Right atrium auricular region (tissue), 2 donors: ENCODE results near the gene MYO5B. TPM values are rescaled to one million over a fixed set of nuclear protein-coding genes. Genes with fewer than 3 reads are reported as not detected.
"Not testable (repeated sequence)": the region's sequence is repeated elsewhere in the genome, so short reads cannot be mapped to it uniquely, and the experiment has no call there.

Experiments
- DNase-seq: peaks from one replicate; pipeline ENCODE4 v3.0.0-alpha.2; 2019; ENCODE audit warnings: low spot score
- H3K27ac ChIP-seq, 2 donors: fragments of 200-600 bp; sonication (generic); 1 replicate in 1 of 2; 2 replicates in 1 of 2; pipeline ENCODE4 v1.5.1; 2016 to 2019
- H3K27me3 ChIP-seq, 2 donors: fragments of 200-600 bp; sonication (generic); one replicate each; pipeline versions ENCODE4 v1.5.1 to v1.6.0; 2017 to 2019
- H3K36me3 ChIP-seq: fragments of 200-600 bp; sonication (generic); one replicate; pipeline ENCODE4 v1.5.1; 2016
- H3K4me1 ChIP-seq, 2 donors: fragments of 200-600 bp; sonication (generic); one replicate each; pipeline versions ENCODE4 v1.5.1 to v1.6.0; 2017 to 2019
- H3K4me3 ChIP-seq, 2 donors: fragments of 200-600 bp; sonication (generic); 1 replicate in 1 of 2; 2 replicates in 1 of 2; pipeline ENCODE4 v1.5.1; 2017 to 2019; ENCODE audit warnings: mild to moderate bottlenecking in 1 of 2, moderate library complexity in 1 of 2
- H3K9me3 ChIP-seq, 2 donors: fragments of 200-600 bp; sonication (generic); one replicate each; pipeline ENCODE4 v1.5.1; 2019
- CTCF ChIP-seq, 2 donors: fragments of 200-600 bp; sonication (generic); IDR thresholded peaks; one replicate each; pipeline ENCODE4 v1.5.1; 2019; ENCODE audit warnings: antibody characterized with exemption in 2 of 2
- total RNA-seq, 2 donors: library from RNA; depleted of rRNA; stranded (reverse); fragments of >200 nt; gene quantifications; one replicate each; pipeline ENCODE4 v1.1.0, GENCODE V29; 2016

Gene MYO5B
- total RNA-seq, 2 donors from 2014 or later = 7.7 to 10.2 TPM

DNA sequence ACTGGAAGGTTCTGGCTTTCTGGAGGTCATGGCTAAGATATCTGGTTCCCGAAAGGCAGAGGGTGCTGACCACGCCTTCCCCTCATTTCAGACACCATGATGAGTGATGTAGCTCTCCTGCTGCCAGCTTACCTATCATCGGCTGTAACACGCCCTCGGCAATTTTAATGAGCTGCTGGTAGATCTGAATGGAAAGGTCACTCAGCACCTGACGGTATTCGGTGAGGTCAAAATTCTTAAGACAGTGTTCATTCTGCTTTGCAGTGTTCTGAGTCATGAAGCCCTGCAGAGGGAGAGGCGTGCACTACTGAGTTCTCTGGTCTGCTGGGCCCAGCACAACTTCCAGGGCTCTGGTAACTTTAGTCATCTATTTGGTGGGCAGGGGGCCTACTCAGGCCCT is 355.9 kb downstream of the MYO5B start:
- Histone ChIP-seq H3K27ac (no peak overlapping the region), H3K27me3 (no peaks in the 10 kb centered on the region), H3K36me3 (no peaks in the 10 kb centered on the region), H3K9me3 (no peaks in the 10 kb centered on the region), H3K4me3 (no peak overlapping the region), H3K4me1 (peaks cover 0 to 2% of the 10 kb centered on the region in 2 donors)
- no peak for TF ChIP-seq CTCF (IDR thresholded peaks at IDR 0.05)
- no peak for DNase-seq

- TF ChIP-seq CTCF (IDR thresholded peaks at IDR 0.05) = no peak
- peaks cover 0 to 5% of the 10 kb centered on the region in 2 donors for H3K4me1 ChIP-seq
- H3K27ac ChIP-seq = no peak overlapping the region
- H3K36me3 ChIP-seq = no peaks in the 10 kb centered on the region
- no peaks in the 10 kb centered on the region for H3K27me3 ChIP-seq
- no peak overlapping the region for H3K4me3 ChIP-seq
- DNase-seq = no peak
- no peaks in the 10 kb centered on the region for H3K9me3 ChIP-seq
Measured at GRCh38 chr18:49838381-49838780, 356.6 kb downstream of the MYO5B start.

DNA sequence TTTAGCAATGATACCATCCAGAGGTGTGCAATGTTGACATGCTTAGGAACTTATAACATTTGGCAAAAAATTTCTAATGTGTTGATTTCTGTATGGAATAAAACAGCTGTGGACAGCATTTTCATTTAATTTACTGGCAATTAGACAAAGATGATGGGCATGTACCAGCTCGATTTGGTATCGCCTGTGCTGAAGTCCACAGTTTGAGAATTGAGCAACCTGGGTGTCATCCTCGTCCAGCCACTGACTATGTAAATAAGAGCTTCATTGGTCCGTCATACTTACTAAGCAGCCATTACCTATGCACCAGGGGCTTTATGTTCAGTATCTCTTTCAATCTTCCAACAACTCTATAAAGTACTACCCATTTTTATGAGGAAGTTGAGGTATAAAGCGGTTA is 357.1 kb downstream of the MYO5B start:
- TF ChIP-seq CTCF (IDR thresholded peaks at IDR 0.05) = no peak
- Histone ChIP-seq H3K4me1 (peaks cover 0 to 5% of the 10 kb centered on the region in 2 donors), H3K4me3 (no peak overlapping the region), H3K27me3 (no peaks in the 10 kb centered on the region), H3K27ac (no peak overlapping the region), H3K36me3 (no peaks in the 10 kb centered on the region), H3K9me3 (no peaks in the 10 kb centered on the region)
- no peak for DNase-seq

- not testable (repeated sequence) for H3K27me3 ChIP-seq, H3K36me3 ChIP-seq, H3K4me3 ChIP-seq, H3K9me3 ChIP-seq, DNase-seq, H3K27ac ChIP-seq, H3K4me1 ChIP-seq
Measured at GRCh38 chr18:49837316-49837835, 357.6 kb downstream of the MYO5B start.

DNA sequence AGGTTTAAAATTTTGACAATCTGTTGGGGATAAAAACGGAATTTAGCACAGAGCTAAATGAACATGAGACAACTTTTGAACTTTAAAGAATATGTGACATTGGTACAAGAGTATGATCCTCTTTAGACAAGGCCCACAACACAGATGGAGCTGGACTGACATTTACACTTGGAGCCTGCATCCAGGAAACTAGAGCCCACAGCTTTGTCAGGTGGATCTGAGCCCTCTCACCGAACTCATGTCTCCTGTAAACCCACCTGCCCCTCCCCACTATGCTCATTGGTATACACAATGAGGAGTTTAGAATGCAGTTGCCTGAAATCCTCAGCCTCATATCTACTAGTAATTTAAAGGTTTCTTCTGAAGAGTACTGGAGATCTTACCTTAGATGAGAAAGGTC is 359.5 kb downstream of the MYO5B start:
- TF ChIP-seq CTCF (IDR thresholded peaks at IDR 0.05) = no peak
- no peaks in the 10 kb centered on the region for H3K27me3 ChIP-seq
- no peak overlapping the region for H3K27ac ChIP-seq

GRCh38 chr18:49834258-49834657 is 360.7 kb downstream of the MYO5B start:
- DNase-seq = no peak
- H3K27ac ChIP-seq = no peak overlapping the region
- no peak for TF ChIP-seq CTCF (IDR thresholded peaks at IDR 0.05)

More for the DNA sequence above, 359.5 kb downstream of the MYO5B start:
- Histone ChIP-seq H3K4me3 (no peak overlapping the region), H3K4me1 (peaks cover 0 to 5% of the 10 kb centered on the region in 2 donors), H3K36me3 (no peaks in the 10 kb centered on the region), H3K9me3 (peaks cover under 1 to 2% of the 10 kb centered on the region in 2 donors)
- no peak for DNase-seq

More at GRCh38 chr18:49834258-49834657, 360.7 kb downstream of the MYO5B start:
- Histone ChIP-seq H3K36me3 (no peaks in the 10 kb centered on the region), H3K9me3 (peaks cover 3 to 4% of the 10 kb centered on the region in 2 donors), H3K4me3 (no peak overlapping the region), H3K27me3 (no peaks in the 10 kb centered on the region), H3K4me1 (peaks cover 0 to 5% of the 10 kb centered on the region in 2 donors)
